Measurements from ENCODE around the gene OR4C16.

DNA sequence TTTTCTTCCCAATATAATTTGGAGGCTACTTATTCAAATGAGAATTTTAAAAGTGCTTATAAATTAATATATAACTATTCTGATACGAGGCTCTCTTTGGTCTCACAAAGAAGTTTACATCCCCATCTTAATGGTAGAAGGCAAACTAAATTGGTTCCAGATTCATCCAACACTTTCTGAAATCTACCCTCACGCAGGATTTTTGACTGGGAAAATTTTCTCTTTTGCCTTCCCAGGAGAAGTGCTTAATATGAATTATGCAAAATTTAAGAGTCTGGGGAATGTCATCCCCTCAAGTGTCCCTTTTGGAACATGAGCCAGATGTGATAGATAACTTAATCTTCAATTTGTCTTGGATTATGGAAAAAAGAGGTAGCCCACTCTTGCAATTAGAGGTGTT lies 35.6 kb downstream of the OR4C16 start, which contains the start of gene OR4C11:
- TF ChIP-seq, protein P1, sequence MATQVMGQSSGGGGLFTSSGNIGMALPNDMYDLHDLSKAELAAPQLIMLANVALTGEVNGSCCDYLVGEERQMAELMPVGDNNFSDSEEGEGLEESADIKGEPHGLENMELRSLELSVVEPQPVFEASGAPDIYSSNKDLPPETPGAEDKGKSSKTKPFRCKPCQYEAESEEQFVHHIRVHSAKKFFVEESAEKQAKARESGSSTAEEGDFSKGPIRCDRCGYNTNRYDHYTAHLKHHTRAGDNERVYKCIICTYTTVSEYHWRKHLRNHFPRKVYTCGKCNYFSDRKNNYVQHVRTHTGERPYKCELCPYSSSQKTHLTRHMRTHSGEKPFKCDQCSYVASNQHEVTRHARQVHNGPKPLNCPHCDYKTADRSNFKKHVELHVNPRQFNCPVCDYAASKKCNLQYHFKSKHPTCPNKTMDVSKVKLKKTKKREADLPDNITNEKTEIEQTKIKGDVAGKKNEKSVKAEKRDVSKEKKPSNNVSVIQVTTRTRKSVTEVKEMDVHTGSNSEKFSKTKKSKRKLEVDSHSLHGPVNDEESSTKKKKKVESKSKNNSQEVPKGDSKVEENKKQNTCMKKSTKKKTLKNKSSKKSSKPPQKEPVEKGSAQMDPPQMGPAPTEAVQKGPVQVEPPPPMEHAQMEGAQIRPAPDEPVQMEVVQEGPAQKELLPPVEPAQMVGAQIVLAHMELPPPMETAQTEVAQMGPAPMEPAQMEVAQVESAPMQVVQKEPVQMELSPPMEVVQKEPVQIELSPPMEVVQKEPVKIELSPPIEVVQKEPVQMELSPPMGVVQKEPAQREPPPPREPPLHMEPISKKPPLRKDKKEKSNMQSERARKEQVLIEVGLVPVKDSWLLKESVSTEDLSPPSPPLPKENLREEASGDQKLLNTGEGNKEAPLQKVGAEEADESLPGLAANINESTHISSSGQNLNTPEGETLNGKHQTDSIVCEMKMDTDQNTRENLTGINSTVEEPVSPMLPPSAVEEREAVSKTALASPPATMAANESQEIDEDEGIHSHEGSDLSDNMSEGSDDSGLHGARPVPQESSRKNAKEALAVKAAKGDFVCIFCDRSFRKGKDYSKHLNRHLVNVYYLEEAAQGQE (IDR thresholded peaks at IDR 0.05; ENCODE audit: insufficient read depth in 1 of 2, low read depth in 2 of 2, low read length in 2 of 2): no peak
- TF ChIP-seq TAF1 (IDR thresholded peaks at IDR 0.05; ENCODE audit: borderline replicate concordance, insufficient read depth, low read length) (no peak), SIN3A (IDR thresholded peaks at IDR 0.05; ENCODE audit: borderline replicate concordance, insufficient read depth, low read length) (no peak), POLR2AphosphoS5 (IDR thresholded peaks at IDR 0.05; ENCODE audit: low read depth, low read length) (no peak)

Data from PFSK-1 (cell line).